Progenitor cell of endocrine pancreas (in vitro differentiated cells): ENCODE data around the gene STK38. TPM values are rescaled to one million over a fixed set of nuclear protein-coding genes. Genes with fewer than 3 reads are reported as not detected.

Experiments used
- DNase-seq: peaks from one replicate; pipeline ENCODE4 v3.0.0; 2021; ENCODE audit warnings: low spot score; ENCODE audit not compliant: unreplicated experiment
- H3K27ac Mint-ChIP-seq: 2 replicates; pipeline ENCODE4 v1.8.0; 2021; ENCODE audit warnings: mild to moderate bottlenecking, moderate library complexity, mixed read lengths
- H3K27me3 Mint-ChIP-seq: 2 replicates; pipeline ENCODE4 v1.8.0; 2021; ENCODE audit warnings: mixed read lengths
- H3K36me3 Mint-ChIP-seq: 2 replicates; pipeline ENCODE4 v1.8.0; 2022; ENCODE audit warnings: mixed read lengths; ENCODE audit not compliant: insufficient read depth
- H3K4me1 Mint-ChIP-seq: 2 replicates; pipeline ENCODE4 v1.8.0; 2021; ENCODE audit warnings: low read depth, mixed read lengths
- H3K4me3 Mint-ChIP-seq: 2 replicates; pipeline ENCODE4 v1.8.0; 2021; ENCODE audit warnings: low read depth, mild to moderate bottlenecking, moderate library complexity, mixed read lengths
- H3K9me3 Mint-ChIP-seq: 2 replicates; pipeline ENCODE4 v1.8.0; 2021; ENCODE audit warnings: low read depth, mixed read lengths
- CTCF ChIP-seq: fragments of 200-600 bp; sonication (generic); IDR thresholded peaks from one replicate; pipeline ENCODE4 v1.5.0; 2021; ENCODE audit warnings: antibody characterized with exemption, mild to moderate bottlenecking; ENCODE audit not compliant: unreplicated experiment
- total RNA-seq: library from RNA; stranded (reverse); gene quantifications from 2 replicates; pipeline ENCODE4 v1.2.1, GENCODE V29; 2021

STK38 gene
- total RNA-seq, 1 donor from 2014 or later: 47.2 TPM

DNA sequence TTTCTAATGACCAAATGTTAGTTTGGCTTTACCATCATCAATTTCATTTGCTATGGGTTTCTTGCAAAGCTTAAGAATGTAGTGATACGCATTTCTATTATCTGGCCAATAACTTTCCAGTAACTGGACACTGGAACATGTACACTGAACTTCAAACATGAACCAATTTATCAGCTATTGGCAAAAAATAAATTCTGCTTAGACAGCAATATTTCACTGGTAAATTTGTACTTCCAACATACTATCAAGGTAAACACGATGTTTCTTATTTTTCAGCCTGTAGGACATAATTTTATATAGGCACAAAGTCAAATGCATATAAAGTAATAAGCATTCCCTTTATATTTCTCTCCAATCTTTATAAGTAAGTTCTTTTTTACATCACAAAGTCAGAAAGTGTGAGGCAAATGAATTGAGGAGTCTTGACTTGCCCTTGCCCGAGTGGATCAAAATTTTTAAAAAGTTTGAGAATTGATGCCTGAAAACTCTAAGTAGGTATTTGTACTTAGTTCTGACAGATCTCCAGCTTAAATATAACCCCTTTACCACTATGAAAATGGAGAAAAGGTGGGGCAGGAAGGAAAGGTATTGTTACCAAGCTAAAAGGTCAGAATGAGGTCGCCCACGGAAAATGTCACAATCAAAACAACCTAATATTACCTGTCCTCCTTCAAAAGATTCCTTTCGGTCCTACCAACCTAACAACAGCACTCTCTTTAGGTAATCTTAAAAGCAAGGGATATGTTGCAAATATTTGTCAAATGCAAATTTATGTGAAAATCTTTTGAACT, 41.3 kb downstream of the STK38 start:
- no peaks in the 10 kb centered on the region for H3K9me3 Mint-ChIP-seq
- H3K27ac Mint-ChIP-seq: no peak overlapping the region
- DNase-seq: no peak
- H3K36me3 Mint-ChIP-seq: peaks cover 30% of the 10 kb centered on the region
- TF ChIP-seq CTCF: no peak
- H3K4me3 Mint-ChIP-seq: no peak overlapping the region
- no peaks in the 10 kb centered on the region for H3K4me1 Mint-ChIP-seq
- H3K27me3 Mint-ChIP-seq: no peaks in the 10 kb centered on the region

DNA sequence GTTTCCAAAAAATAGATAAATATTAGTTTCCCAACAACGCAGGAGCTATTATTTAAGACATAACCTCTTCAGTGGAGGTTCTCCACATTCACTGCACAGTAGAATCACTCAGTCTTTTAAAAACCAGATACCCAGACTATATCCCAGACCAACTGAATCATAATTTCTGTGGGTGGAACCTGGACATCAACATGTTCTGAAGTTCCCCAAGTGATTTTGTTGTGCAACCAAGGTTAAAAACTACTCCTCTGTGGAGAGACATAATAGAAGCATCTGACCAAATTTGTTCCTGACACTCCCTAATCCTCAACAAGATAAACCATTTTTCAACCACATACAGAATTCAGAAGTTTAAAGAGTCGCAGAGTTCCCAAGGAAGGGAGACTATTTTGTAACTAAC, 42.3 kb downstream of the STK38 start:
- Mint-ChIP-seq H3K36me3 (peaks cover 22% of the 10 kb centered on the region), H3K4me3 (no peak overlapping the region), H3K27ac (no peak overlapping the region), H3K9me3 (no peaks in the 10 kb centered on the region), H3K4me1 (no peaks in the 10 kb centered on the region), H3K27me3 (no peaks in the 10 kb centered on the region)
- no peak for DNase-seq
- no peak for TF ChIP-seq CTCF

DNA sequence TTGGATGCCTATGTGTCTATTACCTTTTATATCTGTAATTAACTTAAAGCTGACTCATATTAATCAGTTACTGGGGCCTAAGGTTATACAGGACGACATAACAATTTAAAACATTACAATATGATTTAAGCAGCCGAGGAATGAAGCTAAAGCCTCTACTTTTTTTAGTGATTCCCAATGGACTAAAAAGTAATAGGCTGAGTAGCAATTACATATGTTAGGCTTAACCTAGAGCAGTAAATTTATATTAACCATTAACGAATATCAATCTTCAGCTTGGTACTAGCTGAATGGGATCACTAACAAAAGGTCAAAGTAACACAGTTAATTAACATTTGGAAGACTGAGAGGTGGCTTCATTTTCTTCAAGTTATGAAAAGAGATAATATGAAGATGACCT, 43.1 kb downstream of the STK38 start:
- Mint-ChIP-seq H3K36me3 (peaks cover 17% of the 10 kb centered on the region), H3K9me3 (no peaks in the 10 kb centered on the region), H3K4me3 (no peak overlapping the region), H3K27ac (no peak overlapping the region), H3K4me1 (no peaks in the 10 kb centered on the region), H3K27me3 (no peaks in the 10 kb centered on the region)
- TF ChIP-seq CTCF: no peak
- DNase-seq: no peak

GRCh38 chr6:36501686-36502085, 45.6 kb downstream of the STK38 start:
- no peaks in the 10 kb centered on the region for H3K9me3 Mint-ChIP-seq
- H3K4me1 Mint-ChIP-seq: no peaks in the 10 kb centered on the region
- no peak for DNase-seq
- H3K4me3 Mint-ChIP-seq: no peak overlapping the region
- no peak for TF ChIP-seq CTCF
- no peak overlapping the region for H3K27ac Mint-ChIP-seq
- H3K27me3 Mint-ChIP-seq: no peaks in the 10 kb centered on the region
- H3K36me3 Mint-ChIP-seq: peaks cover 18% of the 10 kb centered on the region

DNA sequence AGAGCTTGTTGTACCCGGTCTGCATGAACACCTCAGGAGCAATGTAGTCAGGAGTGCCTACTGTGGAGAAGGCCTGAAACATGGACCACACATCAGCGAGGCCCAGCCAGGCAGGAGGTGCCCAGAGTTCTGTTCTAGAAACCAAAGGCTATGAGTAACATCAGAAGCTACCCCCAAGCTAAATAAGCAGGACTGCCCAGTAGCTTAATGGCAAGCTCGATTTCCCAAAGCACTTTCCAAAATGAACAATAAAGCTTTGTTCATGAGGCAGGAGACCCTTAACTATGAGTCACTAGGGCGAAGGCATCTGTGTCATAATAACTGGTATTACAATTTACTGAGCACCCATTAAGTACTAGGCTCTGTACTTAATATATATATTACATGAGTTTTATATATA, 47.4 kb downstream of the STK38 start:
- Mint-ChIP-seq H3K9me3 (no peaks in the 10 kb centered on the region), H3K36me3 (peaks cover 27% of the 10 kb centered on the region), H3K27ac (no peak overlapping the region), H3K27me3 (no peaks in the 10 kb centered on the region), H3K4me3 (no peak overlapping the region), H3K4me1 (no peaks in the 10 kb centered on the region)
- no peak for TF ChIP-seq CTCF
- no peak for DNase-seq
